GM18517 (cell line): ENCODE results near the gene ITPRIP.

ENCODE experiments used
- ATAC-seq: cut with Tn5 transposase; IDR thresholded peaks from one replicate; pipeline ENCODE4 v1.9.1; 2021; ENCODE audit warnings: mild to moderate bottlenecking, moderate library complexity; ENCODE audit not compliant: unreplicated experiment

ITPRIP gene

GRCh38 chr10:104342941-104343411, 4.7 kb upstream of the ITPRIP start:
- ATAC-seq, result no peak

DNA sequence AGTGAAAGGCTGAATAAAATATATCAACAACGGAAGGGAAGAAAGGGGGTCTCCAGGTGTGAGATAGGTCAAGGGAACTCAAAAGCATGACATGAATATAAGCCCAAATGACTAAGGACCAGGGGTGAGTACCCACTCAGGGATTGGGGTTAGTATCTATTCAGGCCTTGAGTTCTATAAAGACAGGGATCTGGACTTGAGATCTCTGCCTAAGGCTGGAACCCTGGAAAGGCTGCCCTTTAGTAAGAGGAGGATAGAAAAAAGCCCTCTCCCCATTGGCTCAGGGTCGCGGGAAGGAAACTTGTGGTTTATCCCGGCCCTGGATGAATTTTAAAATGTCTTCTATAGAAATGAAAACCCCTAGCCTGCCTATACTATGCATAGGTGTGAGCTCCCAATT, 2.4 kb upstream of the ITPRIP start:
- no peak for ATAC-seq

DNA sequence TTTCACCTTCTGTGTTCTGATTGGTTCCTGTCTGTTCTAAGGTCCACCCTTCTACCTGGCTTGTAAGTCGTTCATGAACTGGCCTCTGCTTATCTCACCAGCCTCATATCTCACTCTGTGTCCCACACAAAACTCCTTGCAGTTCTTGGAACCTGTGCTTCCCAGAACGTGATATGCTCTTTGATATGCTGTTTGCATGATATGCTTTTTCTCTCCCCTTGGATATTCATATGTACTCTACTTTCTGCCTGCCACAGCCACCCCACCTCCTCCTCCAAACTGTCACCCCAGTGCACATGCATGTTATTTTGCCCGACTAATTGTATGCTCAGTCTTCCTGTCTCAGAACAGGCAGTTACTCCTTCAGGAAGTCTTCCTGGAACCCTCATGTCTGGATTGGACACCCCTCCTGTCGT, 1.9 kb upstream of the ITPRIP start:
- no peak for ATAC-seq

DNA sequence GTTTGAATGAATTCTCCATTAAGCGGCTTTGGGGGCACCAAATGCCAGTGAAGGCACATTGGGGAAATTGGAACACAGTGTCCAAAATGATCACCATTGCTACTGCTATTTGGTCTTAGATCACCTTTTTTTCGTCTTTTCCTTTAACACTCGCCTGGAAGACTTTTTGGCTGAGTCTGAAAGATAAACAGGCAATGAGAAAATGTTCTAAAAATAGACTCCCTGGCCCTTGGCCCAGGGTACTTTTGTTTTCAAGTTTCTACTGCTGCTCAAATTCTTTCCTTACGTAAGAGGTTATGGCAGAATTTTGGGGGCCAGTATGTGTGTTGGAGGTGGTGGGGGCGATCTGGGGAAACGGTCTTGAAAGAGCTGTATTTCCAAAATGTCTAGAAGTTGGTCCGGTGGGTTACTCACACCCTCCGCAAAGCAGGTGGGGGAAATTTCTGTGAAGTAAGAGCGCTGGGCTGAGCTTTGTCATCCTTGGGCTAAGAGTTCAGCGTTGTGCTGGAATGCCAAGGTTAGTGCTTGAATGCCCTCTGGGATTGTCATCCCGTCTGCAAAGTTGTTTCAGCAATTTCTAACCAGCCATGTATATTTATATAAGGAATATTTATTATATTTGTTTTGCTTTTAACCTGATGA, 1.3 kb upstream of the ITPRIP start:
- no peak for ATAC-seq

- ATAC-seq, result peak; percentile 45
These were observed 712 bp downstream of the ITPRIP start for GRCh38 chr10:104337521-104337984.

DNA sequence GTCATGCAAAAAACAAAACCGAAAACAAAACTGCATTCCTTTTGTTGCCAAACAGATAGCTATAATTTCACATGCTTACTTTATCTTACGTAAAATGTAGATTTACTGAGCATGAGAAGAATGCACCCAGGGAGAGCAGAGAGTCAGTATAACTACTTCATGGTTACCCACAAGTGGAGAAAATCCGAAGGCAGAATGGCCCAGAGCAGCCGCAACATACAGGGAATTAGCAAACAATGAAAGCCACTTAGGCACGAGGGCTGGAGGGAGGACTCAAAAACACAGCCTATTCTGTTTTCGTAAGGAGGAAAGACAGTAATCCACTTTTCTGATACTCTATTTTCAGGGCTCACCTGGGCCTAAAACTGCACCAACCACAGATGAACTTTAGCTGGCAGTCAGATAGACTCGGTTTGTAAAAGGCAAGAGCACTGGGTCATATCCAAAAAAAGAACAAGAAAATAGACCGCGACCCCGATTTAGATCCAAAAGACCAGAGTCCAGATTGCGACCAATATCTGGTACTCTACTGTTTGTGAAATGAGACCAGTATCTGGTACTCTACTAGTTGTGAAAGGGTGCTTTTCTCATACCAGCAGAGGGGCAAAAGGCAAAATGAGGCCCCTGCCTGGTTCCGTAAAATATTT, 1.3 kb downstream of the ITPRIP start:
- no peak for ATAC-seq

- ATAC-seq, result no peak
These were observed 3.2 kb downstream of the ITPRIP start for GRCh38 chr10:104334965-104335650.

DNA sequence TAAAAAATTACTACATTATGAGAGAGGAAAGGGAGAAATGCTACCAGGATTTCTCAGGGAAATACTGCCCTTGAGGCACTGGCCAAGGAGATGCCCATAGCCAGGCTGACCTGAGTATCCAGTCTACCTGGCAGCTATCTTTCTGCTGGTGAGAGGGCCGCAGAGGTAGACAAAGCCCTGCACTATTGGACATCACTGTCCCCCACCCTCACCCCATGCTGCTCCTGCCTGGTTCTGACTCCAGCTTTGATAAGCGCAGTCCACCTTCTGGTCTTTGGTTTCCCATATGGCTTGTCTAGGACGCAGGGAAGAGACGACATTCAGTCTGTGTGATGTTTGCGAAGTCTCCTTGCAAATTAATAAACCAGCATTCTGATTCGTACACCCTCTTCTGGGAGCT, 3.7 kb downstream of the ITPRIP start:
- ATAC-seq, result no peak

DNA sequence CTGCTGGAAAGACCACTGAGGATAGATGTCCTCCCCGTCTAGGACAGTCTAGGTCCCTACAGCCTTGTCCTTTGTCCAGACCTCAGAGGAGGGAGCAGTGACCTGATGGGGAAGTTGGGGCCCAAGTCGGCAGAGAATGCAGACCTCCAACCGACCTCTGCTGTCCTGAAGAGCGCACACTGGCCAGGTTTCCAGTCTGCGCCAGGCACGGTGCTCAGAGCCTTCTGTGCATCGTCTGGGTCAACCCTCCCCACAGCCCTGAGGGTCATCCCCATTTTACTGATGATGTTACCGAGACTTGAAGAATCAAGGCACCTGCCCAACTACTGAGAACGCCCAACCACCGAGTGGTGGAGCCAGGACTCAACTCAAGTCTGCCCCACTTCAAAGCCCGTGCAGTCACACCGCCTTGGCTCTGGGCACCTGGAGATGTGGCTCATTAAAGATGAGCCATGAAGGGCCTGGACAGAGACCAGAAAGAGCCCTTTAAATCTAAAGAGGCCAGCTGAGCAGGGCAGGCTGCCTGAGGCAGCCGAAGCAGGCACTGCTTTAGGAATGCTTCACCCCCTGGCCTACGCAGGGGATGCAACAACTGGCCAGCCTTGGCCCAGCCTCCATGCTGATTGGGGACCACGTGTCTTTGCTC, 4.4 kb downstream of the ITPRIP start:
- no peak for ATAC-seq

GRCh38 chr10:104333032-104333727, 5.1 kb downstream of the ITPRIP start:
- no peak for ATAC-seq

- ATAC-seq, result no peak
These were observed 5.8 kb downstream of the ITPRIP start for GRCh38 chr10:104332243-104333031.

DNA sequence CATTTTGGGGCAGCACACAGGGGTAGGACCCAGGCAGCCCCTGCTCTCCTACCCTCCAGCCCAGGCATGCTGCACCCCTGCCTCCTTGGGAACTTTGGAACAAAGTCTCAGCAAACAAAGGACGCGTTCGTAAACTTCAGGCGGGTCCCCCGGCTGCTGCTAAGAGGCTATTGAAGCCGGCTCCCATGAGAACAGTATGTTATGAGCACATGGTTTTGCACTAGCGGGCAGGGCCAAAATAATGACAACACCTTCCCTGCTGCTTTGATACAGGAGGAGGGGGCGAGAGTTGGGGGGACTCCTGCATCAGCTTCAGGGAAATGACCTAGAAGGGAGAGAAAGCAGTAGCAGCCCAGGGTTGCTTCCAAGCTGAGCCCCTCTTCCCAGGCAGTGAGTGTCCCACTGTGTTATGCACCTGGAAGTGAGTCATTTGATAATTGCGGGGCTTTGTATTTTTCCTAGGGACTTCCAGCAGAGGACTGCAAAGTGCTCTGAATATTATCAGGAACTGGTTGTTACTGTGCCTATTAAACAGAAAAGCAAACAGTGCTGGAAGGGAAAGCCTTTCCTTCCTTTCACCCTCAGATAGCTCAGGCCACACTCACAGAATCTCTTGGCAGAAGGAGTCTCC, 6.9 kb downstream of the ITPRIP start:
- ATAC-seq, result no peak

GRCh38 chr10:104330168-104331110, 7.8 kb downstream of the ITPRIP start:
- ATAC-seq, result no peak

GRCh38 chr10:104329735-104330134, 8.5 kb downstream of the ITPRIP start:
- no peak for ATAC-seq

DNA sequence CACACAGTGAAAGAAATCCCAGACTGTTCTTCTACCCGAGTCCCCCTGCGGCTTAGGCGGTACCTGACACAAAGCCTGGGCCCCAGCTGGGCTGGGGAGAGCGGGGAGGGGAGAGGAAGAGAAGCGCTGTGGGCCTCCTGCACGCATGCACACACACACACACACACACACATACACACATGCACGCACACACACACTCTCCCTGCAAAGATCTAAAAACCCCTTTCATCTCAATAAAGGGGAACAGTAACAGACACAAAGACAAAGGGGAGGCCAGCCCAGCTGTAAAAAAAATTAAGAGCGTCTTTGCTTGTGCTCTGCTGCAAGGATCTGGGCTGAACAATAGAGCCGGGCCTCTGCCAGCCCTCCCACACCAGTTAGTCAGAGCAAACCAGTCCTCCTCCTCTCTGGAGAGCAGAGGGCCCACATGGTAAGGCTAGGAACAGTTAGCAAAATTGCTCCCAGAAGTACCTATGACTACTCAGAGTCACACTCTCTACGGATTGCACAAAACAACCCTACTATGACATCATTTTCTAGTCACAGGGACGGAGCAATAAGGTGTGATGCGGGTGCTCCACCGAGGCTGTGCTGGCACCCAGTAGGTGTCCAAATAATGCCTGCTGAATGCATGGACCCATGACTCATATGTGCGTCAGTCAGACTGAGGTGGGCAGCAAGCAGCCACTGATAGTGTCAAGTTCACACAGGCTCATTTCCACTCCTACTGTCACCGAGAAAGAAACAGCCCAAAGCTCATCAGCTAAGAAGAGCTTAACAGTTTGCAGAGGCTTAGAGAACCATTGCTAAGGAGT, 9.2 kb downstream of the ITPRIP start:
- peak; percentile 56 for ATAC-seq

GRCh38 chr10:104328646-104328895, 9.7 kb downstream of the ITPRIP start:
- no peak for ATAC-seq

- no peak for ATAC-seq
These were observed 10.3 kb downstream of the ITPRIP start for GRCh38 chr10:104327745-104328645.
